NCI-H345 treated with DMSO at 0.1 percent for 48 hours (cell line): Measurements from ENCODE around the gene MMP15.
A peak's percentile ranks its signal among the peaks of the same experiment; 100 is the strongest.

Source experiments
- DNase-seq: peaks from one replicate; lab custom pipeline; 2025; ENCODE audit not compliant: unreplicated experiment; lab: John Stamatoyannopoulos, UW

The MMP15 gene

DNA sequence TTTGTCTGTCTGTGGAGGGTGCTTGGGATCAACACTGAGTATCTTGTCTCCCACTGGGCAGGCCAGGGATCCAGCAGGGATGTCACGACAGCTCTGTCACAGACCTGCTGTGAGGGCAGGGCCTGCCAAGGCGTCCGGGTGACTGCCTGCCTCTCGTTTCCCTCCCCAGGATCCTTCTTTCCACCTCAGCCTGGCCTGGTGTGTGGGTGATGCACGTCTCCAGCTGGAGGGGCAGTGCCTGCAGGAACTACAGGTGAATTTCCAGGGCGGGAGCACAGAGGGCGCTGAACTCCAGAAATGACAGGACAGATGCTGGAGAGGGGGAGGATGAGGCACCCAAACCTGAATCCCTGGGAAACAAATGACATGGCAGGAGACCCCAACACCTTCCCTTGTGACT lies 6.8 kb upstream of the MMP15 start:
- DNase-seq = no peak

DNA sequence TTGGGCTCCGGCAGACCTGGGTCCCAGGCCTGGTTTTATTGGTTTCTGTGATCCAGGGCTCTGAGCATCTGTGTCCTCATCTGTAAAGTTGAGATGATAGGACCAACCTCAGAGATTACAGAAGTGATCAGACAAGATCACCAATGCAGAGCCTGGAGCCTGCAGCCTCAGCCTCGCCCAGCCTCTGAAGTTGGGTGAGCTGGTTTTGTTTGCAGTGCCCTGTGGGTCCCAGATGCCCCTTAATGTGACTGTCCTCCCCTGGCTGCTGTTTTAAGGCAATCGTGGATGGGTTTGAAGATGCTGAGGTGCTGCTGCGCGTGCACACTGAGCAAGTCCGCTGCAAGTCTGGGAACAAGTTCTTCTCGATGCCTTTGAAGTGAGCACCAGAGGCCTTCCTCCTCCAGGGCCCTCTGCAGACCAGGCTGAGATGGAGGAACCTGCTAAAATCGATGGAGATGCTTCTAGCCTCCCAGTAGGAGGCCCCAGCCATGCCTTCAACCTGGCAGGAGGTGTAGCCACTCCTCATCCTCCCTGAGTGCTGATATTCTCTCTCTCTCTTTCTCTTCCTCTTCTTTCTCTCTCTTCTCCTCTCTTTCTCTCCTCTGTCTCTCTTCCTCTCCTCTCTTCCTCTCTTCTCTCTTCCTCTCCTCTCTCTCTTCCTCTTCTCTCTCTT lies 5.6 kb upstream of the MMP15 start:
- DNase-seq = no peak

DNA sequence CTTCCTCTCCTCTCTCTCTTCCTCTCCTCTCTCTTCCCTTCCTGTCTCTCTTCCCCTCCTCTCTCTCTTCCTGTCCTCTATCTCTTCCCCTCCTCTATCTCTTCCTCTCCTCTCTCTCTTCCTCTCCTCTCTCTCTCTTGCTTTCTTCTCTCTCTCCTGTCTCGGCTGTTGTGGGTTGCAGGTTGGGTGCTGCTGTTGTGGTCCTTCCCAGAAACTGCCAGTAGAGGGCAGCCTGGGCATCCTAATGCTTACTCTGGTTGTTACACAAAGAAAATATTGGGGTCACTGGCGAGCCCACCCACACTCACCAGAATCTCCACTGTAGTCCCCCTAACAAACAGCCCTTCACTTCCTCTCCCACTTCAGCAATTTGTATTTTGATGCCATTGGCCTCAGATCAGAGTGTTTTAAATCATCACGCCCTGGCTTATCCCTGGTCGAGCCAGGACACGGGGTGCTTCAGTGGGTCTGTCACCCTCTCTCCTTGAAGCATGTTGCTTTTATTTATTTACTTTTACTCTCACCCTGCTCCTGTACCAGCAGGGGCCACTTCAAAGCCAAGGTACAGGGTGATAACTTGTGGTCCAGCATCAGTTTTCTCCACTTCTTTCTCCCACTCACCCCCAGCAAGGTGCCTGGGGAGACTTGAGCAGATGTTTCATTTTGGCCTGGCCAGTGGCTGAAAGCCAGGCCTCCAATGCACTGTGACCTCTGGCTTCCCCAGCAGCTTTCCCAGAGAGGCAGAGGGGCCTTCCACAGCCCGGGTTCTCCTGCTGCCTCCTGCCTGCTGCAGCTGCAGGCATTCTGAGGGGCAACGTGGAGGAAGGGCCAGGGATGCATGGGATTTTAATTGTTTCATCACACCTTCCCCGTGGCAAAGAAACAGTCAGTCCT lies 4.7 kb upstream of the MMP15 start:
- DNase-seq = no peak

DNA sequence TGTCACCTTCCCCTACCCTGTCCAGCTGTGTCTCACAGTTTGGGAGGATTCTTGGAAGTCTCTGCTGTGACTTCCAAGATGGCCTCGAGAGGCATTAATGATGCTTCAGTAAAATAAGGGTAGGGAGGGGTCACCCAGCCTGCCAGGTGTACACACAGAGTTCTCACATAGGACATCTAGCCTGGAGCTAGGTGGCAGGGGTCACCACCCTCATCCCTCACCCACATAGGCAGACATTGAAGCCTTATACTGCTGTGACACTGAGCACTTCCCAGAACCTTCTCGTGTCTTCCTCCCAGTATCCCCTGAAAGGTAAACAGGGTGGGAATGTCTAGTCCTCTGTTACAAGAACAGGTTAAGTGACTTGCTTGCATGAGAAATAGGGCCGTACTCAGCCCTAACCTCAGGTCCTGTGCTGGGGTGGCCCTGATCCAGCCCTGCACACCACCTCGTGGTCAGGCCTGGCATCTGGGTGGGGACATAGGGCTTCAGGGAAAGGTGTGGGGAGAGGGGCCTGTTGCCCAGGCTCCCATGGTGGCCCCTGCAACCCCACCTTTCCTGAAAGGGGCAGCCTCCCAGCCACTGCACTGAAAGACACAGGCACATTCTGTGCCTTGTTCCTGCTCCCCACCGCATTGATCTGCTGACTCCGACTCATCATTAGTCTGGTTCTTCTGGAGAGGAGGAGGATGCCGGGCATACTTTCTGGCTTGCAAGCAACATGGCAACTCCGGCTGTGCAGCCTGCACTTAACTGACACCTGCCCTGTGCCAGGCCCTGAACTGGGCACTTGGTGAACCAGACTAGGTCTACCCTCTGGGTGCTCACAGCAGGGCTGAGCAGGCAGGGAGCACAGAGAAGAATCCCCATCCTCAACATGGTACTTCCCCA lies 3.6 kb upstream of the MMP15 start:
- no peak for DNase-seq

DNA sequence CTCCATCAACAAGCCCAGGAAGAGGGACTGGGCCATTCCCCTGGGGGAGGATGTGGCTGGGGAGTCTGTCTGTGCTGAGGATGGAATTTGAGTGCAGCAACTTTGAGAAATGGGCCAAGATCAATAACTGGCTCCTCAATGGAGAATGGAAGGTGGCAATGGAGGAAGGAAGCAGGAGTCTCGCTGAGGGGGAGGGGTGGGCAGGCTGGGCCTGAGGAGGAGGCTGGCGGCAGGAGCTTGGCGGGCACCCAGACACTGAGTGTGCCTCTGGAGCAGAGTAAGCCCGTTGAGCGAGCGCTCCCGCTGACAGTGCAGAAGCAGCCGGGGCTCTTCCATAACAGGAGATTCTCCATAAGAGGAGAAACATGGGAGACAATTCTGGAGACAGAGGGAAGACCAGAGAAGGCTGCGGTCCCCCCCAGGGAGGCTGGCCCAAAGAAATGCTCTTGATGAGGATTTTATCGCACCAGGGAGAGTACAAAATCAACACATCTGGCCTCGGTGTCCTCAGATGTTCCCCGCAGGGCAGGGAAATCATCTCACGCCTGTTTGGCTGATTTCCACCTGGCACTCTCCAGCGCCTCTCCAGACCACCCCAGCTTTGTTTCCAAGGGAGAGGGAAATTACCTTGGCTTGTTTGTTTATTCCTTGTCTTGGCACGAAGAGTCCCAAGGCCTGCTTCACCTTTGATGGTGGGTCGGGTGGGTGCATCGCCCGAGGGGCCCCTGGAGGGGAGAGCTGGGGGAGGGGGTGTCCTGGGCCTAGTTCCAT lies 2.8 kb upstream of the MMP15 start:
- DNase-seq = peak; percentile 78

DNA sequence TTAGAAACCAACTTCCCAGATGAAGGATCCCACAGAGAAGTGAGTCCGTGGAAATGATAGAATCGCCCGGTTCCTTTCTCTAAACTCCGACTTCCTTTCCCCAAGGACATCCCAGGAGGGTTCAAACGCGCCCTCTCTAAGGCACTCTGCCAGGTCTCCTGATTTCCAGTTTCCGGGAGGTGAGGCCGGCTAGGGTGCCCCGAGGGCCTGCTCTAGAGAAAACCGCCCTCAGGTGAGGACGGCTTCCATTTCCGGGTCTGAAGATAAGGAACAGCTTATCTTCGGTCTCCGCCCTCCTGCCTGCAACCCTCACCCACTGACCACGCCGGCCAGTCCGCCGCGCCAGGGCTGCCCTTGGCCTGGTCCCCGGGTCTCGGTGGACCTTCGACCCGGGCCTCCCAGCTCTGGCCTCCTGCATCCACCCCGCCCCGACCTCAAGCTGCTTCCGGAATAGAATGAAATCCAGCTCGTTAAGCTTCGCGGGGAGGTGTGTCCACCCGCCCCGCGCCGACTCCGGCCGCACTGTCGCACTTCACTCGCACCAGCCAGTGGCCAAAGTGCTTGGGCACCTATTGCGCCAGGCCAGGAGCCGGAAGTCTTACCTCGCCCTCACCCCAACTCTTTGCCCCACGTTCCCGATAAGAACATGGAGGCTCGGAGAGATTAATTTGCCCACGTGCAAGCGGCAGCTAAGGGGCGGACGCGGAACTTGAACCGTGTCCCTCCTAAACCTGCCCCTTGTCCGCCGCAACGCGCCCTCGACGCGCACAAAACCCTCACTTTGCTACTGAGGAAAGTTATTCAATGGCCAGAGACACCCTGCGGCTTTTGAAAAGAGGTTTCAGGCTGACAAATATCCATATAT lies 836 bp upstream of the MMP15 start:
- no peak for DNase-seq

DNA sequence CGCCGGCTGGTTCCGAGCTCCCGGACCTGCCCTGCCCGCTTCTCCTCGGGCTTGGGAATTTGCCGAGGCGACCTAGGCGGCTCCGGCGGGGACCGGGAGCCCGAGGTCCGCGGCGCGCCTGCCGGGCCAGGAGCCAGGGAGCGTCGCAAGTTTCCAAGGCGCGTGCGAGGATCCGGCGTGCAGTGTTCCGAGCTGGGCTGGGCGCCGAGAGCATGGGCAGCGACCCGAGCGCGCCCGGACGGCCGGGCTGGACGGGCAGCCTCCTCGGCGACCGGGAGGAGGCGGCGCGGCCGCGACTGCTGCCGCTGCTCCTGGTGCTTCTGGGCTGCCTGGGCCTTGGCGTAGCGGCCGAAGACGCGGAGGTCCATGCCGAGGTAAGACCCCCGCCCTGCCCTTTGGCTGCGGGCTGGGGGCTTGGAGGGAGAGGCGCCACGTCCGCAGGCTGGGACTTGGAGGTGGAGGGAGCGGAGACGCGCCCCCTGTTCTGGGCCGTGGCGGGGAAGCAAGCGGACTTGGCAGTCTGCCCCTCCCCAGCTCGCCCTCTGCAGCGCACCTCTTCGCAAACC lies 668 bp downstream of the MMP15 start:
- DNase-seq = no peak

DNA sequence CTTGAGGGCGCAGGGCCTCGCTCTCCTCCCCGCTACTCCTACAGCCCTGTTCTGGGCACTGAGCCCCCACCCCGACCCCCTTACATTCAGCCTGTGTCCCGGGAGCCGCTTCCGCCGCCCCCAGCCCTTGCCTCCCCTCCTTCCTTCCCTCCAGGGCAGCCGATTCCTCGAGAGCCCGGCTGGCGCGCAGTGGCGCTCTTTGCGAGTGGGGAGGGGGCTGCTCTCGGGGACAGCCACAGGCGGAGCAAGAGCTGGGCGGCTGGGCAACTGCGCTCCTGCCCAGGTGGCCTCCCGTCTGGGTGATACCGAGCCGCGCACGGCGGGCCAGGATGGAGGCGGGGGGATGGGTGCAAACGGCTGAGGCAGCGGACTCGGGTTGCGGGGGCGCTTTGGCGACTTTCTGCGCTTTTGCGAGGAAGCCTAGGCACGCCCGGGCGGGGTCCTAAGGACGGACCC lies 1.2 kb downstream of the MMP15 start:
- DNase-seq = no peak

DNA sequence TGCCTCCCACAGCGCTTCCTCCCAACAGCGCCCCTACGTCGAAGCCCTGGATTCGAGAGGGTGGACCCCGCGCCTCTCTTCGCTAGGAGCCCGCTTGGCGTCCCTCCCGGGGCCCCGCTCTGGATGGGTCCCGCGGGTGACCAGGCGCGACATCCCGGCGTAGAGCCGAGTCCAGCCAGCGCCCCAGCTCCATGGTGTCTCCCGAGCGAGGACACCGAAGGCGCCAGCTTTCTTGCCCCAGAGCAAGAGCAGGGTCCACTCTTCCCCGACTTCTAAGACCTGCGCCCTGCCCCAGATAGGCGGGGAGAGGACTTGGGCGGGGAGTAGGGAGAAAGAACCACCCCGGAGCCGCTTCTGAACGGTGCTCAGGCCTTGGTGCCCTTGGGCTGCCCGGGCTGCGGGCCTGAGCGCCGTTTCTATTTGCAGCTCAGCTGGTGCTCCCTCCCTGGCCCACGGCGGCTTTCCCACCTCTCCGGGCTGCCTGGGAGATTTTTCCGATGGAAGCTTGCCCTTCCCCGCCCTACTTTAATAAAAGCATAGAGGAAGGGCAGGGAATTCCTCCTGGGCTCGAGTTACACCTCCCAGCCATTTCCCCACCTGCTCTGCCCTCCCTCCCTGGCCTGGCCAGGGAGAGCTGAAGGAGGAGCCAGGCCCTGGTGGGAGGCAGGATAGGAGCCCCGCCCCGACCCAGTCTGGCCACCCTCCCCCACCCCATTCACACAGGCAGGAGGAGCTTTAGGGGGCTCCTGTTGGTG lies 1.8 kb downstream of the MMP15 start:
- DNase-seq = no peak

DNA sequence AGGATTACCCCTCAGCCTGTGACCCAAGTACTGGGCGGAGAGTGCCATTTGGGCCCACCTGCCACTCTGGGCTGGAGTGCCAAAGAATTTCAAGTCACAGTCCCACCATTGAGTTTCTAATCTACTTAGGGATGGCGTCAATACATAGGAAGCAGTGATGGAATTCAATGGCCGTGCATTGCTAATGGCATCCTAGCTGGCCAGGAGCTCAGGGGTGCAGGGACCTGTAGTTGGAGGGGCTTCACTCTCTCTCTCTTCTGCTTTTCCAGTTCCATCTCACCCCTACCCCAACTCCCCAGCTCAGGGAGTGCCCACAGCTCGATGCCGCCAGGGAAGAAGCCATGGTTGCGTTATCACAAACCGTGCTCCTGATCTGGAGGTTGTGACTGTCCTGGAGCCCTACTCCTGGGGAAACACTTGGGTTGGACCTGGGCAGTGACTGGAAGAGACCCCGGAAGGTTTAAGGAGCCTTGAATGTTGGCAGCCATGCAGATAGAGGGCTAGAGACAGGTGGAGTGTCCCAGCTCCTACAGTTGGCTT lies 2.4 kb downstream of the MMP15 start:
- no peak for DNase-seq

DNA sequence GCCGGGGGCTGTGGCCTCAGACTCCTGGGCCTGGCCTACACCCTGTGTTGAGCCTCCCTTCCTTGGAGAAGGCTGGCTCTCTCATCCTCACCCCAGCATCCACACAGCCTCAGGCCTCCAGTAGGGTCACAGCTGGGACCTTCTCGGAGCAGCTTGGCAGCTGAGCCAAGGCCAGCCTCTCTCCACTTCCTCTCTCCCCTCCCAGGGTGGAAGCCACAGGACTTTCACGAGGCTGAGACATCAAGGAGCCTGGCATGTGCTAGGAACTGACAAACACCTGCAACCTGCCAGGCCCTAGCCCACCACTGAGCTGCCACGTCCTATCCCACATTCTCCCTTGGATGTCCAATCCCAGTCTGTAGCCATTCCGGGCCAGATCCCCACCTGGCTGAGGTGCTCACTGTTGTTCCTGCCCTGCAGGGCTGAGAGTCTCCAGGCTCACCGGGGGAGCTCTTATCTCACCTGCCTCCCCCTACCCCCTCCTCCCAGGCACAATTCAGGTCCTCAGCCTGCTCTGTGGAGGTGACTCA lies 3.1 kb downstream of the MMP15 start:
- no peak for DNase-seq

DNA sequence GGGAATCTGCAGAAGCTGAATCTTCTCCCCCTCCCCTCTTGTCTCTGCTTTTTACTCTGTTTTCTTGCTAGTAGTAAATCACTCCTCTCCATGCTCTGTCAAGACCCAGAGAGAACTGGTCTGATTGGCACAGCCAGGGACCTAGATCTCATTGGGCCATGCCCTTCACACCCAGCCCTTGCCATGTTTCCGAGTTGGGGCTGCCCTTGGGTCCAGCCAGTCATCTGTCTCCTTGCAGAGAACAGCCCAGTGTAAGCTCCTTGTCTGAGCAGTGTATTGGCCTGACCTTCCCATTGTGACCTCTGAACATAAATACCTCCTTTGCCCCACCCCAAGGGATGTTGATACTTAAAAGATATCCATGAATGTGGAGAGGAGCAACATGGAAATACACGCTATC lies 3.9 kb downstream of the MMP15 start:
- no peak for DNase-seq

DNA sequence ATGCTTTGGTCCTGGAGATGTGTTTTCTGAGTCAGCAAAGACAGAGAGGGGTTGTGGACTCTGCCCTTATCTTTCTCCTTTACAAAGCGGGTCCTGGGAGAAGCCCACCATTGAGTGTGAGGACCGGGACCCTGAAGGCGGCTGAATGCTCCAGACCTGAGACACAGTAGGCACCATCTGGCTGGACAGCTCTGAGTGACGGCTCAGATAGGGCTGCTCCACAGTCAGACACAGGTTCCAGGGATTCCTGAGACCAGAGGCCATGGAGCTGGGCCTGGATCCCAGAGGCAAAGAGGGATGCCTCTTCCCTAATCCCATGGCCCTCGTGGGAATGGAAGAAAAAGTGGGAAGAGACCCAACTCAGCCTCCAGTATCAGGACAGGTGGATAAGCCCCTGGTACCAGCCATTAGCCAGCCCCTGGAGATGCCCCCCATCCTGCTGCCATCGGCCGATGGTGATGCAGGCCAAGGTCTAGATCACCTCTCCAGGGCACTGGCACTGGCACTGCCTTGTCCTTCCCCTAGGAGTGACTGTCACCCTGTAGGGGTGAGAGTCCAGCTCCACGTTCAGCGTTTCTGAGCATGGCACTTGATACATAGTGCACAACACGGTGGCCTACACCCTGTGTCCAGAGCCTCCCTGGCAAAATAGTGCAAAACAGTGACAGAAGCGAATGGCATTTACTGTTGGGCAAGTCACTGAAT lies 4.7 kb downstream of the MMP15 start:
- no peak for DNase-seq

DNA sequence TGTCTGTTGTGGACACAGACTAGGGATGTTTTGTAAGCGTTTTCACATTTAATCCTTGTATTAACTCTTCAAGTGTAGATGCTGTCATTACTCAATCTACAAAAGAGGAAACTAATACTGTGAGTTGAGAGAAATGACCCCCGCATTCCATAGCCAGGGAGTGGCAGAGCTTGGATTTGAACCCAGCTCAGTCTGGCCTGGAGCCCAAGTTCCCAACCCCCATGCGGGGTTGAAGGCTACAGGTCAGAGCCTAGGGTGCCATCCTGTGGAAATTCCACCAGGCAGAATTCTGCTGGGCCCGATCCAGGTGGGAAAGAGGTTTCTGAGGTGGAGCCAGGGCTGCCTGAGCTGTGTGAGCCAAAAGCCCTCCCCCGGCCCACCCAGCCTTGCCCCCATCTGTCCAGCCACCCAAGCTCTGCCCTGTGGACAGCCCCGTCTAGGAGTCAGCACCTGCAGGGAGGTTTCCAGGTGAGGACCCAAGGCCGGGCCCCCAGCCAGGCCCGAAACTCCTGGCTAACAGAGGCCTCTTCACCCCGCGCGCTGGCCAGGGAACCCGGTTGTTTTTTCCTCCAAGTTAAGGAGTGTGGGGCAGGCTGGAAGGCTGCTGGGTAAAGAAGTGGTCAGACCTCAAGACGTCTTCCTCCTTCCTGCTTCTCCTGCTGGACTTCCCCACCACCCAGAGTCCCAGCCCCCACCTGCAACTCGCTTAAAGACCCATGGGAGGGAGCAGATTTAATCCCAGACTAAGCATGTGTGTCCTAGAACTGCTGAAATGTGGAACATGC lies 5.7 kb downstream of the MMP15 start:
- no peak for DNase-seq

DNA sequence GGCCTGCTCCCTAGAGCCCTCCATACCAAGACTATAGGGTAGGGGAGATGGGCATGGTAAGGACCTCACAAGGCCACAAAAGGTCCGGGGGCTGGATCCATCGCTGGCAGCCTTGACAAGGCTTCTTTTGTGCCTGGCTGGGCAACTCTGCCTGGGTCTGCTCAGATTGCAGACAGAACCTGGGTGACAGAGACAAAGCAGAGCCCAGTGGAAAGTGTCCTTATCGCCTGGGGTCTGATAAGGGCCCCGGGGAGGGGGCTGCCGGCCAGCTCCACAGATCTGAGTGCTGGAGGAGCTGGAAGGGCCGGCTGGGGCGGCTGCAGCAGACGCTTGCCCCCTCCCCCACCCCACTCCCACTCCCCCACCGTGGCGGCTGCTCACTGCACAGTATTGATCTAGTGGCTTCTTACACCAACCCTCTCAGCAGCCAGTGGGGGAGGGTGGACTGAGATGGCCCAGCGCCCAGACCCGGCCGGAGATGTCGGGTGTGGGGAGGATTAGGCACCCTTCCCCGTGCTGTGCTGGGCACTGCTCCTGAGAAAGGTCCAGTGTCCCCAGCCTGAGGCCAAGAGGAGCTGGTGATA lies 7.2 kb downstream of the MMP15 start:
- DNase-seq = no peak

DNA sequence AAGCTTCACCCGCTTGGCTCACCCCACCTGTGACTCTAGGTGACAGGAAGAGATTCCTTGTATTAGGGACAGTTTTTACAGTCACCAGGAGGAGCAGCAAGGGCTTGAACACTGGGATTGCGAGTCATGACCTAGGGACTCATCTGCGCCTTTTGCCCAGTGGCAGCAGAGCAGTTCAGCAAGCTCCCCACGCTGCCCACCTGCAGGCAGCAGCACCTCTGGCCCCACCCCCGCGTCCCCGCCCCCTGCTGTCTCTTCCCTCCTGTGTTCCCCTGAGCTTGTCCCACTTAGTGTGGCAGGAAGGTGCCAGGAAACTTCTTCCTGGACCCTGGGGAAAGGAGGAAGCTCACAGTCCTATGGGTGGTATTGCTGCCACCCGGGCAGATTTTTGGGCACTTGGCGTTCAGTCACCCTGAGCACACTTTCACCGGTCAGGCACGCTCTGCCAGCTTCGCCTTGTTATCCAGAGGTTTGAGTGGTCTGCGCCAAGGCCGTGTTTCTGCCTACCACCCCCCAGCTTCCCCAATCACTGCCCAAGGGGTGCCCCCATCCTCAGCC lies 8.7 kb downstream of the MMP15 start:
- DNase-seq = no peak
